ENCODE measurements around the gene MCU.

The MCU gene

DNA sequence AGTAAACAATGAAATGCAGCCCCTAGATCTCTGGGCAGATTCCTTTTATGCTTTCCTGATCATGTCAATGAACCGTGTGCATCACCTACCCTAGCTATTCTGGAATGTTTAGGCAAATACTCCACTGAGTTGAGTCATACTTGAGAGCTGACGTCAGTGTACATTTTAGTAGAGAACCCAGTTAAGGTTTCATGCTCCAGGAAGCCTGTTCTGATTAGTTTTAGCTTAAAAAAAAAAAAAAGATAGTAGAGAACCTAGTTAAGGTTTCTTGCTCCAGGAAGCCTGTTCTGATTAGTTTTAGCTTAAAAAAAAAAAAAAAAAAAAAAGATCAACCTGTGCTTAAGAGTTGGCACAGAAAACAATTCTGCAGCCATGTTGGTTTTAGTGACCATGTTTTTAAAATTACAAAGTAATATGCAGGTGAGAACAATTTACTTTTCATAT is 3.7 kb upstream of the MCU start:
- Histone ChIP-seq H3K4me2 (no peak overlapping the region), H3K79me2 (ENCODE audit: insufficient read depth, low read depth) (peaks cover 5% of the 10 kb centered on the region; the same call in 1 of the 2 replicates), H3K4me3 (IDR thresholded peaks at IDR 0.05; ENCODE audit: insufficient read depth, low read depth, low read length) (no peak overlapping the region), H4K20me1 (ENCODE audit: insufficient read depth) (no peaks in the 10 kb centered on the region), H3K27me3 (ENCODE audit: insufficient read depth, low read depth) (no peaks in the 10 kb centered on the region), H3K36me3 (ENCODE audit: insufficient read depth) (no peaks in the 10 kb centered on the region), H3K9ac (no peak overlapping the region), H3K4me1 (ENCODE audit: low read depth, poor library complexity, severe bottlenecking) (peaks cover 7% of the 10 kb centered on the region), H2AFZ (ENCODE audit: low read depth) (no peak overlapping the region), H3K27ac (no peak overlapping the region)
- no peak for TF ChIP-seq CTCF (conservative IDR thresholded peaks at IDR 0.05; ENCODE audit: low read depth, low read length)

DNA sequence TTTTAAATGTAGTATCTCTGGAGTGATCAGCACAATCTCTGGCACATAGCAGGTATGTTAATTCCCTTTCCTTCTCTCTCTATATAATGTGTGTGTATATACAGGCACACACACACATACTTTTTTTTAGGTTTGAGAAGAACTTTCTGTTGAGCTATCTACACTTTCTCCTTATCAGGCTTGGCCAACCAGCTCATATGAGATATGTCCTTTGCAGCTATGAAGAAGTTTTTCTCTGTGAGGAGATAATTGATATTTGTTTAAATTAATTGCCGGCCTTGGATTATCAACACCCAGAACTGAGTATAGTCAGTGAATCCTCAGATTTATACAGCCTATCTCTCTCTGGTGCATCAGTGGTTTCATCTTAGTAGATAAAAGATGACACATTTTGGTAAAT is 2.3 kb upstream of the MCU start:
- H3K27ac ChIP-seq, result no peak overlapping the region
- no peaks in the 10 kb centered on the region for H3K36me3 ChIP-seq (ENCODE audit: insufficient read depth)
- H3K4me3 ChIP-seq (IDR thresholded peaks at IDR 0.05; ENCODE audit: insufficient read depth, low read depth, low read length), result no peak overlapping the region
- H3K4me2 ChIP-seq, result no peak overlapping the region
- H4K20me1 ChIP-seq (ENCODE audit: insufficient read depth), result no peaks in the 10 kb centered on the region
- H3K9ac ChIP-seq, result no peak overlapping the region
- TF ChIP-seq CTCF (conservative IDR thresholded peaks at IDR 0.05; ENCODE audit: low read depth, low read length), result no peak
- H3K4me1 ChIP-seq (ENCODE audit: low read depth, poor library complexity, severe bottlenecking), result peaks cover 18% of the 10 kb centered on the region
- H3K79me2 ChIP-seq (ENCODE audit: insufficient read depth, low read depth), result peaks cover 8% of the 10 kb centered on the region; the same call in 1 of the 2 replicates
- H2AFZ ChIP-seq (ENCODE audit: low read depth), result no peak overlapping the region
- H3K27me3 ChIP-seq (ENCODE audit: insufficient read depth, low read depth), result no peaks in the 10 kb centered on the region

- H3K4me2 ChIP-seq, result no peak overlapping the region
- no peak for TF ChIP-seq CTCF (conservative IDR thresholded peaks at IDR 0.05; ENCODE audit: low read depth, low read length)
These were observed 1.7 kb upstream of the MCU start for GRCh38 chr10:72690071-72690755.

GRCh38 chr10:72691470-72691862 is 477 bp upstream of the MCU start:
- H3K9ac ChIP-seq, result peak overlapping the region; percentile 83; the same call in 1 of the 2 replicates
- H3K4me1 ChIP-seq (ENCODE audit: low read depth, poor library complexity, severe bottlenecking), result peaks cover 18% of the 10 kb centered on the region
- H3K27ac ChIP-seq, result no peak overlapping the region

More at GRCh38 chr10:72690071-72690755, 1.7 kb upstream of the MCU start:
- H3K4me1 ChIP-seq (ENCODE audit: low read depth, poor library complexity, severe bottlenecking), result peaks cover 18% of the 10 kb centered on the region
- no peak overlapping the region for H3K9ac ChIP-seq
- no peaks in the 10 kb centered on the region for H3K27me3 ChIP-seq (ENCODE audit: insufficient read depth, low read depth)
- H3K27ac ChIP-seq, result no peak overlapping the region
- no peak overlapping the region for H3K4me3 ChIP-seq (IDR thresholded peaks at IDR 0.05; ENCODE audit: insufficient read depth, low read depth, low read length)
- no peak overlapping the region for H2AFZ ChIP-seq (ENCODE audit: low read depth)
- no peaks in the 10 kb centered on the region for H3K36me3 ChIP-seq (ENCODE audit: insufficient read depth)
- peaks cover 8% of the 10 kb centered on the region; the same call in 1 of the 2 replicates for H3K79me2 ChIP-seq (ENCODE audit: insufficient read depth, low read depth)
- no peaks in the 10 kb centered on the region for H4K20me1 ChIP-seq (ENCODE audit: insufficient read depth)

More at GRCh38 chr10:72691470-72691862, 477 bp upstream of the MCU start:
- H3K4me3 ChIP-seq (IDR thresholded peaks at IDR 0.05; ENCODE audit: insufficient read depth, low read depth, low read length), result no peak overlapping the region
- peak overlapping the region; percentile 80 for H3K4me2 ChIP-seq
- no peak for TF ChIP-seq CTCF (conservative IDR thresholded peaks at IDR 0.05; ENCODE audit: low read depth, low read length)
- no peaks in the 10 kb centered on the region for H3K36me3 ChIP-seq (ENCODE audit: insufficient read depth)
- H2AFZ ChIP-seq (ENCODE audit: low read depth), result peak overlapping the region; percentile 92
- peaks cover 12% of the 10 kb centered on the region; the same call in 1 of the 2 replicates for H3K79me2 ChIP-seq (ENCODE audit: insufficient read depth, low read depth)
- no peaks in the 10 kb centered on the region for H4K20me1 ChIP-seq (ENCODE audit: insufficient read depth)
- no peaks in the 10 kb centered on the region for H3K27me3 ChIP-seq (ENCODE audit: insufficient read depth, low read depth)

Data from KMS-11 (cell line).